ENCODE measurements around the gene CPT1A.
"Not testable (repeated sequence)": the region's sequence is repeated elsewhere in the genome, so short reads cannot be mapped to it uniquely, and the experiment has no call there.

CPT1A gene

DNA sequence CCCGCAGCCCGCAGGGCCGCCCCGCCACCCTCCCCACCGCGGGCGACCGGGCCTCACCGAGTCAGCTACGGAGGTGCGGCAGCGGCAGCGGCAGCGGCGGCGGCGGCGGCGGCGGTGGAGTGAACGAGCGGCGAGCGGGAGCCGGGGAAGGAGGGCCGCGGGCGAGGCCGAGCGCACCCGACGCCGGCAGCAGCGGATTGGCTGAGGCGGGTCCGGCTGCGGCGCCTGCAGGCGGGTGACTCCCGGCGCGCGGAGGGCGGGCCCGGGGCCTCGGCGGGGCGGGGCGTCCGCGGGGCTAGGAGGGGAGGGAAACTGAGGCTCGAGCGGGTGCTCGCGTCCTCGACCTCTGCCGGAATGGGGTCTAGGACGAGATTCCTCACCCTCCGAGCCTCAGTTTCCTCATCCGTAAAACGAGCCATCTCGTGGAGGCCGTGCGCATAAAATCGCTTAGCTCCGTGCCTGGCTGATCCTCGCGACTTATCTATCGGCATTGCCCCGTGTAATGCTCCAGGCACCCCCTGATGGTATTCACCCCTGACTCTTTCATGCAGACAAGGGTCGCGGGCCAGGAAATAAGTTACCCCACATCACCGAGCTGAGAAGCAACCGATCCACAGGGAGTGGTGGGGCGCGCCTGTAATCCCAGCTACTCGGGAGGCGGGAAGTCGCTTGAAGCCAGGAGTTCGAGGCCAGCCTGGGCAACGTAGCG lies at the start of gene CPT1A:
TSS of gene CPT1A (minus strand) at position 199 of the 709 bp plus-strand sequence. CDS start 26,442 bp downstream, outside the sequence.
- no peak for DNase-seq

DNA sequence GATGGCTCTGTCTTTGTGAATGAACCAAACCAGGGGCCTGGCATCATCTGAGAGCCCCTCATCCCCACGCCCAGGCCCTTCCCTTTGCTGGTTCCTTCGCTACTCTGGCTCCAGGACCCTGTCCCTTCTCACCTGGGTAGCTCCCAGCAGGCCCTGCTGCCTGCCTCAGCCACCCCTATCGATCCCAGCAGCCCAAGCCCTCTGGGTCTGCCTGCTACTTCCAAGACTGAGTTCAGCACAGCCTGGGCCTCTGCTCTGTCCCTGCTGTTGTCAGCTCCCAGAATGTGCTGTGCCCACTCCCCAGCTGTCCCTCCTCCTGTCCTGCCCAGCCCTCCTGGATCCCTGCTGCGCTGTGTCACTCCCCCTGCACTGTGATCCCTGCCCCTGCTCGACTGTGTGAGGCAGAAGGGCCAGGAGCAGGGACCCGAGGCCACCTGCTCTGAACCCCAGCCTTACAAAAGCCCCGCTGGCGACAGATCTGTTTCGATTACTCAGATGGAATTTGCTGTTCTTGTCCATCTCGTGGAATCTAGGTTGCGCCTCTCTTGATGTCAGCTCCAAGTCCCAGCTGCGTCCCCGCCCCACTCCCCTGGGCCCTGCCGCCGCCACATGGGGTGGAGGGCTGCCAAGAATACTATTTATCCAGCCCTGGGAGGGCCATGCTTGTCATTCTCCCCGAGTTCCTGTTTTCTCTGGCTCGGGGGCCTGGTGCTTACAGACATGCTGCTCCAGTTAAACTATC lies 48.9 kb upstream of the CPT1A start:
- no peak for DNase-seq

DNA sequence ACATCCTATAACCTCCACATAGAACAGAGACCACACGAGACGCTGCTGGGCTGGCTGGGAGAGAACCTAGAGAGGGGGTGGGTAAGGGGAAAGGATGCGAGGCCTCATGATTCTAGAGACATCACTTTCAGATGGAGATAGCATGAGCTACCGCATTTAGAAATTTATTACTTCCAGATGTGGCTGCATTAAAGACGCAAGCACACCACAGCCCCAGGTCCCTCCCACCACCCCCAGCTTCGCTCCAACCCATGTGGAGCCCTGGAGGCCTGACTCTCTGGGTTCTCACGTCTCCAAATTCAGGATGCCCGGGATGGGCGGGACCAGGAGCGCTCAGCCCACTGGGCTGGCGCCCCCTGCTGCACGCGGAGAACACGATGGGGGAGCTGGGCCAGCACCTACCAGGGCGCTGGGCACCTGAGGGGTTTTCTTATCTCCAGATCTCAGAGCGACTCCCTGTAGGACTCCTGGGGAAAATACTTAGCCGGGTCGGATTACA lies 48.3 kb upstream of the CPT1A start:
- DNase-seq: no peak

DNA sequence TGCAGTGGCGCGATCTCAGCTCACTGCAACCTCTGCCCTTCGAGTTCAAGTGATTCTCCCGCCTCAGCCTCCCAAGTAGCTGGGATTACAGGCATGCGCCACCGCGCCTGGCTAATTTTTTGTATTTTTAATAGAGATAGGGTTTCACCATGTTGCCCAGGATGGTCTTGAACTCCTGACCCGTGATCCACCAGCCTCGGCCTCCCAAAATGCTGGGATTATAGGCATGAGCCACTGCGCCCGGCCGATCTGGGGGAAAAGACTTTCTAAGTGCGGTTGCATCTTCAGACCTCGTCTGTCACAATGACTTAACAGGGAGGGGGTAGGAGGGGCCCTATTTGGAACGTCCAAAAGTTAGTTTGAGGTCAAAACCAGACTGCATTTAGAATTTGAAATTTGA lies 43.1 kb upstream of the CPT1A start:
- DNase-seq: not testable (repeated sequence)

DNA sequence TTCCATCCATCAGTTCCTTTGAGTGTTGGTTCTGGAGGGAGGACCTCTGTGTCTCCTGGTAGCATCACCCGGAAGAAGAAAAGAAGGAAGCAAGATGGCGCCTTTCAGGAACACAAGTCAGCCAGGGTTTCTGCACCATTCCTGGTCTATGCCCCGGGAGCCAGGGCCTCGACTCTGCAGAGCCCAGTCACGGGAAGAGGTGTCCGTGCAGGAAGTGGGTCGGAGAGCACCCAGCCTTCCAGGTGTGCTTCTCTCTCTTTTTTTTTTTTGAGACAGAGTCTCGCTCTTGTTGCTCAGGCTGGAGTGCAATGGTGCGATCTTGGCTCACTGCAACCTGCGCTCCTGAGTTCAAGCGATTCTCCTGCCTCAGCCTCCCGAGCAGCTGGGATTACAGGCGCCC lies 40.7 kb upstream of the CPT1A start:
- DNase-seq: no peak

DNA sequence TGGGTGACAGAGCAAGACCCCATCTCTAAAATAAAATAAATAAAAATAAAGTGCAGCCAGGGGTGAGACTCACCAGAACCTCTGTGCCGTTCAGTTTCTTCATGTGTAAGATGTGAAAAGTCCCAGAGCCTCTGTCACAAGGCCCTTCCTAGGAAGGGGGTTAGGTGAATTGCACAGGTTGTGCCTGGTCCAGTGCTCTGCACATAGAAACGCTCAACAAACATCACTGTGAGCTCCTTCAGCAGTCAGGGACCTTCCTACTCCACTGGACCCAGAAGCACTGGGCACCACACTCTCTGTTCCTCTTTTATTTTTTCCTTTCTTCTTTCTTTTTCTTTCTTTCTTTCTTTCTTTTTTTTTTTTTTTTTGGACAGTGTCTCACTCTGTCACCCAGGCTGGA lies 39.6 kb upstream of the CPT1A start:
- no peak for DNase-seq

DNA sequence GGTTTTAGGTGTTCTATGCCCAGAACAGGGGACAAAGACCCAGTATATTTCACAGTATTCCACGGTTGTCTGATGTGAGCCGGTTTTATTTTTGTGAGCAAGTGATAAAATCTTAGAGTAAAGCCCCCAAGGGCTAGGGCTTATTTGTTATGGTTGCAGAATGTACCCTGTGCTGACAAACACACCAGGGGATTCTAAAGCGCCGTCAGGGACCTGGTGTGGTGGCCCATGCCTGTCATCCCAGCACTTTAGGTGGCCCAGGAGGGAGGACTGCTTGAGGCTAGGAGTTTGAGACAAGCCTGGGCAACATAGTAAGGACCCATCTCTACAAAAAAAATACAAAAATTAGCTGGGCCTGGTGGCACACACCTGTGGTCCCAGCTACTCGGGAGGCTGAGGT lies 39.1 kb upstream of the CPT1A start:
- no peak for DNase-seq

DNA sequence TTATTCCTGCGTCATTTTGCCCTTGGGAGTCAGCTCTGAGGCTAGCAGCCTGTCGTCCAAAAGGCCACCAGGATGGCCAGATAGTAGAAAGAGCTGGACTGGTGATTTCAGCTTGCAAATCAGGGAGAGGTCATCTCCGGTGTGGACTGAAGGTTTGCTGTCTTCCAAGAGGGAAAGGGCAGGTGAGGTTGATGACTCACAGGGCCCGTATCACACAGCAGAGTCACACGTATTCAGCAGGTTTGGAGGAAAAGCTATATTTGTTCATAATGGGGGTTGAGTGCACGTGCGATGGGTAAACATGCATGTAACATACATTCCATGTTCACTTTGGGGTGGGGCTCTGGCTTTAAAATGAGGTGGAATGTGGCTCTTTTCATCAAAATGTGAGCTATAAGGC lies 36.3 kb upstream of the CPT1A start:
- no peak for DNase-seq

DNA sequence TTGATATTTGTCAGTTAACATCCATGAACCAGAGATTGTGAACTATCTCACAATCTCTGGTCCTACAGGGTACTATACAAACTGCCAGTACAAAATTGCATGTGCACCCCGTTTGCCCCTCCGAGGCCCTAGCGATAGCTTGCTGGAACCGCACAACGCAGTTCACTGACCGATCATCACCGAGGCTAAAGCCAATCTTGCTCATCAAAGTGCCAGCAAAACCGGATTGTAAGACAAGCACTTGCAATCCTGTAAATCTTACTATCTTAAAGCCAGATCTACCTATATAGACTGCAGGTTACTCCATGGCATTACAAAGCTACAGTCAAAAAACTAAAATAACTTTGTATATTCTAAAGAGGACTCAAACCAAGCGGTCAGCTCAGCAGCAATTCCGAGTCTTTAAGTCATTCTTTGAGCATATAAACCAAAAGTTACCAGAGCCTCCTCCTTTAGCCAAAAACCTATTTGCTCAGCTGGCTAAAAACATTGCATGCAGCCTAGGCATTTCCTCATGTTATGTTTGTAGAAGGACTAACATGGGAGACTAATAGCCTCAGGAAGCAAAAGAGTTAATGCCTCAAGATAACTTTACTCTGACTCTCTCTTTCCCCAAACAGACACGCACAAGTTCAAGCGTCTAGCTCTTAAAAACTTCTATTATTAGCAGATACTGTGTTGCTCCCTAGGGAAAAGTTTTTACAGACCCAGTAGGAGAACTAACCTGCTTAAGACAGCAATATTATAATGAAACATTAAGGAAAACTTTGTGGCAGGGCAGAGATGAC lies 30.7 kb upstream of the CPT1A start:
- DNase-seq: no peak

DNA sequence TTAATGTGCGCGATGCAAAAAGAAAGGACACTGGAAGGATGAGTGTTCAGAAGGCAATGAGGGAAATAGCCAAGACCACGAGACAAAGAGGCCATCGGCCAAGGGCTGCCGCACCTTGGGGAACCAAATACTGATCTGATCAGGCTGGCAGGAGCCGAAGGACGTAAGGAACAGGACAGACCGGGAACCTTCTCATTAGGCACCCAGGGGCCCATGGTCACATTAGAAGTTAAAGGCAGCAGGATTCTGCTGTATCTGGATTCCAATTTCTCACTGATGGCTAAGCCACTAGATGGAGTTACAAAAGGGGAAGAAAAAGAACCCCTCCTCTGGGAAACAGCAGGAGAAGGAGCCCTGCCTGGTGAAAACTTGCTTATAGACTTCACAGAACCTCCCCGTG lies 28.8 kb upstream of the CPT1A start:
- DNase-seq: no peak

DNA sequence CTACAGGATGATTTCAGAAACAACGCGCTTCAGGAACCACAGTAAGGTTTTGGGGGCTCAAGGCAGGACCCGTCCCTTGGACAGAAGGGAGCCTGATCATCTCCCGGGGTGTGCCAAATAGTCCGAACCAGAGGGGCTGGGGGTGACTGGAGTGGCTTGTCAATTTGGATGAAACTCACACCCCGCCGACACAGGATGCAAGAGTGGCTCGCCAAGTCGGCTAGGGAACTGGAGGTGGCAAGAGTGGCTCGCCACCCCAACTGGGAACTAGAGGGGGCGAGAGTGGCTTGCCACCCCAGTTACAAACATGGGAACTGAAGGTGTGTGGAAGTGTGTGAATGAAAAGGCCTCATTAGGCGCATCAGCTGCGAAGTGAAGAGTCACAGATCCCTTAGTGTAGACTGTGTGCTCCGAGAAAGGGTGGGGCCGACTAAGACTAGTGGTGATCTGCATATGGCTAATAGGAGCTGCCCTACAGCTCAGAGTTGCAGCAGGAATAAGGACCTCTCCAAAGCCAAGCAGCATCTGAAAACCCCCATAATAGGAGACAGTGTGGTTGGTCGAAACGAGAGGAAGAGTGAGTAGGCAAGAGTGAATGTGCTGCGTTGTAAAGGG lies 26.6 kb upstream of the CPT1A start:
- no peak for DNase-seq

DNA sequence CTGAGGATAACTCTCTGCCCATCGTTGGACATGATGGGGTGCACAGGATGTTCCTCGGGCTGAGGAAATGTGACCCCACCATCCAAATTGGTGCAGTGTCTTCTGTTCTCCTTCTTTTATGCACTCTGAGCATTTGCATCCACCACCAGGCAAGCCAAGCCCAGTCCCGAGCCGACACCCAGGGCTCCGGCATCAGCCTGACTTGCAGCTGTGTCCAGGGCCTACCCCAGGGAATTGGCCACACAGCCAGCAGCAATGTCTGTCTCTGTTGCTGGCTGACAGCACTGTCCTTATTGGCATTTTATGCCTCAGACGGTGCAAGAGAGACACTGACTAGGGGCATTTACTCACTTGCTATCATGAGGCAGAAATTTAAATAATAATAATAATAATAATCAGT lies 25.4 kb upstream of the CPT1A start:
- no peak for DNase-seq

DNA sequence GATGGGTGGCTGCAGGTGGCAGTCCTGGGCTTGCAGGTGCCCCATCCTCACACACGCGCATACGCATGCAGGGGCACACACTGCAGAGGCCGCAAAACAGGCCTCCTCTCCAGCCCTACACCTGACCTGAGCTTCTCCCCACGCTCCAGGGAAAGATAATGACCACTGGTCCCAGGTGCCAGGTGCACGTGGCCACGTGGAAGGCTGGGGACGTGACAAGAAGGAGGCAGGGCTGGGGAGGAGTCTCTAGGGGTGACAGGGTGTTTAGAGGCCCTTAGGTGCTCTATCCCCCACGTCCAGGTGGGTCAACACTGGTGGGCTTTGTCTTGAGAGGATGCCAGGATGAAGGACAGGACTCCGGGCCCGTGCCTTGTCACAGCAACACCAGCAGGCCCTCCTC lies 23.5 kb upstream of the CPT1A start:
- DNase-seq: no peak

DNA sequence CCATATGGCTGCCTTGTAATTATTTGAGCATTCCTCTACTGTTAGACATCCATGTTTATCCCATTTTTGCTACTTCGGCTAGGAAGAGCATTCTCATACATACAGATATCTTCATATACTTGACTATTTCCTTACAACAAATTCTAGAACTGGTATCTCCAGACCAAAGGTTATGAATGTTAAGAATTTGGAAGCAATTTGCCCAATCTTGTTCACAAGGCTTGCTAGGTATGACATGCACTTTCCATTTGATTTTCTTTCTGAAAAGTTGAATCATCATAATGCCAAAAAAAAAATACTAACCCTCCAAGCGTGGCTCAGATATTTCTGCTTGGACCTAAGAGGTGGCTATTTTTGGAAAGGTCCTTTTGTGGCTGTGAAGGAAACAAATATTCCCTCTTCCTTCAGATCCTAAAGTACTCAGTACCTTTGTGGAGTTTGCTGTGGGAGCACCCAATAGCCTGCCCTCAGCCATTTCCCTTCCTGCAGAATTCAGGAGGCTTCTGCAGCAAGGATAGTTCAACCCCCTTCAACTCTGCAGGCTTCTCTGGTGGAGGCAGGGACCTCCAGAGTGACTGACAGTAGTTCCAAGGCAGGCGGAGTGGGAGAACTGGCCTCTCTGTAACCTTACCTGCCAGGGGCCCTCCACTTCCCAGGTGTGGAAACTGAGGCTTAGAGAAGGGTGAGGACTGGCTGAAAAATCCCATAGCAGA lies 22.0 kb upstream of the CPT1A start:
- no peak for DNase-seq

DNA sequence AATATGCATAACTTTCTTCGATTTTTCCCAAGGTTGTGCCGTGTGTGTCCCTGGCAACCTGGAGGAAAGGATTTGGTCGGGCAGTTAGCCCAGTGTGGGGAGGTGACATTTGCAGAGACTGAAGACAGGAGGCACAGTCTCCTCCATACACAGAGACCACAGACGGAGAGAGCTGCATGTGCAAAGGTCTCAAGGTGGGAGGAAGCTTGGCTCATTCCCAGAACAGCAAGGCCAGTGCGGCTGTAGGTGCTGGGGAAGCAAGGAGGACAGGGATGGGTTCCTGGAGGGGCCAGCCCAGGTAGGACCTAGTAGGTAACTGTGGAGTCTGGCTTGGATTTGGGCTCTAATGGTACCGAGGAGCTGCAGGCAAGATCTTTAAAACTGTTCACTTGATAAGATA lies 20.7 kb upstream of the CPT1A start:
- no peak for DNase-seq

DNA sequence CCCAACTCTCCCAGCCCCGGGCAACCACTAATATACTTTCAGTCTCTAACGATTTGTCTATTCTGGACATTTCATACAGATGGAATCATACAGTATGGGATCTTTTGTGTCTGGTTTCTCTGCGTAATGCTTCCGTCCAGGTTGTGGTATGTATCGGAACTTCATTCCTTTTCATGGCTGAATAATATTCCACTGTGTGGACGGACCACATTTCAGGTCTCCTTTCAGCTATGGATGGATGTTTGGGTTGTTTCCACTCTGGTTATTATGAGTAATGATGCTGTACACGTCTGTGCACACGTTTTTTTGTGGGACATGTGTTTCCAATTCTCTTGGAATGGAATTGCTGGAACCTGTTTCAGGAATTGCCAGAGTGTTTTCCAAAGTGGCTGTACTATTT lies 17.4 kb upstream of the CPT1A start:
- no peak for DNase-seq

DNA sequence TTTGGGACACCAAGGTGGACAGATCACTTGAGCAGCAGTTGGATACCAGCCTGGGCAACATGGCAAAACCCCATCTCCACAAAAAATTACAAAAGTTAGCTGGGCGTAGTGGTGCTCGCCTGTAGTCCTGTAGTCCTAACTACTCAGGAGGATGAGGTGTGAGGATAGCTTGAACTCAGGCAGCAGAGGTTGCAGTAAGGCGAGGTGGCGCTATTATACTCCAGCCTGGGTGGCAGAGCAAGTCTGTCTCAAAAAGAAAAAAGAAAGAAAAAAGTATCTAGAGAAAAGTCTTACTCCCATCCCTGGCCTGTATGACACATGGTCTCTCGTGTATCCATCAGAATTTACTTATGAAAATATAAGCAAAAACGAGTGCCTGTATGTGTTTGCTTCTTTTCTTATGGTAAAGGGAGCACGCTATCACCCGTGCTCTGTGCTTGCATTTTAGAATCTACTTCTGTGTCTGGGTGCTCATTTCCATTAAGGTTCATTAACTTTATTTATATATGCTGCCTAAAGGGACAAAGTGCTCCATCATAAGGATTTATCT lies 15.4 kb upstream of the CPT1A start:
- DNase-seq: no peak

DNA sequence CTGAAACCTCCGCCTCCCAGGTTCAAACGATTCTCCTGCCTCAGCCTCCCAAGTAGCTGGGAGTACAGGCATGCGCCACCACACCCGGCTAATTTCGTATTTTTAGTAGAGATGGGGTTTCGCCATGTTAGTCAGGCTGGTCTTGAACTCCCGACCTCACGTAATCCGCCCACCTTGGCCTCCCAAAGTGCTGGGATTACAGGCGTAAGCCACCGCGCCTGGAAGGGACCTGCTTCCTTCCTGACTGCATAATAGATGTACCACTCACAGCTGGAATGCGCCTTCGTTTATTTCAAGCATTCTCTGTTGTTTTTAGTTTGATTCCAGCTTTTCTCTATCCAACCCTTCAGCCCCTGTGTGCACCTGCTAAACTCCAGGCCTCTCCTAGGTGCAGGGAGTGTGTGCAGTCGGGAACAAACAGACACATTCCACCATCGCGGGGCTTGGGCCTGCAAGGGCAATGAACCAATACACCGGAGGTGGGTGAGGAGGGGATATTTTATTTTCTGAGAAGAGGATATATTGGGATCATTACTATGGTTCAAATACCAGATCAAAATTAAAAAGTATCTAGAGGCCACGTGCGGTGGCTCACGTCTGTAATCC lies 14.8 kb upstream of the CPT1A start:
- not testable (repeated sequence) for DNase-seq

DNA sequence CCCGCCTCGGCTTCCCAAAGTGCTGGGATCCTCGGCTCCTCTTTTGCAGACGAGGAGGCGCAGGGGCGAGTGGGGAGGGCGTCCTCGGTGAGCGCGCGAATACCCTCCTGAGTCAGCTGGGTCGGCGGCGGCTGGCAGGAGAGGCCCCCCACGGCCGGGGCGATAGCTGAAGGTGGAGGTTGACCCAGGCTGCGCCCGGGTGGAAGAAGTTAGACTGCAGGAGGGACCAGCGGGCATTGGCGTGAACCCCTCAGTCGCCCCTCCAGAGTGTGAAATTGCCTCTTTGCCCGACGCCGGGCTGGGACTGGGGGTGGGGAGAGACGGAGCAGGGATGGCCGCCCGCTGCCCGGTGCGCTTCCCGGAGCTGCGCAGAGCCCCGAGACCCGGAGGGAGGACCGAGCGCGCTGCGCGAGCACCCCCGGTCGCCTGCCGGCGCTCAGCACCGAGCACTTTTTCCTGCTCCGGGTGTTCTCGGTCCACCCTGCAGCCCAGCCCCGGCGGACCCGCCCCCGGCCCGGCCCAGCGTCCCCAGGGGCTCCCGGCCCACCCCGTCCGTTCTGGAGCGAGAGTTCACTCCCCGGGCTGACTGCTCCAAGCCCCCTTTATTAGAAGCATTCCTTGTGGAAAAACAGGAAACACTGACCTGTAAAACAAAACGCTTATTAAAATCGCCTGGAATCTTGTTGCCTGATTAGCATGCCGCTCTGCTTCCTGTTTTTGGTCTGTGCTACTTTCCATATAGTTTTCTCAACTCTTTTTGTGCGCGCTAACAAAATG lies 13.7 kb upstream of the CPT1A start:
- no peak for DNase-seq

DNA sequence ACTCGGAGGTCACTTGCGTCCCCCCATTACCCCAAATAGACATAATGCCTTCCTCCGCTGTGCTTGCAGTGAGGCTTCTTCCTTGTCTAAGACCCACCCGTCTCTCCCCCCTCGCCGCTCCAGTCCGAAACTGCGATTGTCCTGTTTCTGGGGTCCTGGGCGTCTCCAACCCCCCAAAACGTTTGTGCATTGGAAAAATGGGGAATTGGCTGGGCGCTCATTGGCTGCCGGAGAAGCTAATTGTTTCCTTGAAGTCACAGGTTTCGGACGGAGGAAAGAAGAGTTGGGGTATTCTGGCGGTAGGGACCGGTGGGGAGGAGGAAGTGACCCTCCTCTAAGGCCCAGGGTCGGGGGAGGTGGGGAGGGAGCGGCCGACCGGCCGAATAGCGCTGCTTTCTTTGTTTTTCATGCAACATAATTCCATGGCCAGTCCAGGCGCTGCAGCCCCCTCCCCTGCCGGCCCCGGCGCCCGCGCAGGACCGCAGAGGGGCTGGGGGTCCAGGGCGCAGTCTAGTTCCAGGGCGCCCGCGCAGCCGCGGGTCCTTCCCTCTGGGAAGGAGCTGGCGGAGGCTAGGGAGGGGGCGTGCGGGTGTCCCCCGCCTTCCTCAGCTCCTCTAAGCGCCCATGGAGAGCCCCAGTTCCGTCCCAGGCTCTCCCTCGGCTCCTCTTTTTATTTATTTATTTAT lies 12.7 kb upstream of the CPT1A start:
- DNase-seq: no peak

Data from NCI-H187 treated with DMSO at 0.1 percent for 48 hours (cell line).